K562 (cell line): ENCODE measurements around the gene ZNF562. TPM values are rescaled to one million over a fixed set of nuclear protein-coding genes. Genes with fewer than 3 reads are reported as not detected.

Source experiments
- DPF2 ChIP-seq: fragments of 450-650 bp; IDR thresholded peaks from 2 replicates; pipeline ENCODE4 v1.6.1; 2016
- FOXK2 ChIP-seq, 2 experiments: fragments of 450-650 bp; IDR thresholded peaks in 1 of 2; conservative IDR thresholded peaks in 1 of 2; 2 replicates each; pipeline ENCODE4 v1.6.1; 2016; ENCODE audit warnings: low read depth in 2 of 2, mild to moderate bottlenecking in 1 of 2
- HMGXB4 ChIP-seq: sonication (generic); formaldehyde crosslinking; IDR thresholded peaks from 2 replicates; pipeline ENCODE4 v1.8.1; 2023; ENCODE audit warnings: mild to moderate bottlenecking, missing genetic modification reagents
- MTA3 ChIP-seq: fragments of 450-650 bp; formaldehyde crosslinking; IDR thresholded peaks from 2 replicates; pipeline ENCODE4 v1.6.1; 2017; ENCODE audit warnings: mild to moderate bottlenecking, borderline replicate concordance
- NFIC ChIP-seq: fragments of 450-650 bp; IDR thresholded peaks from 2 replicates; pipeline ENCODE4 v1.6.1; 2017; ENCODE audit warnings: mild to moderate bottlenecking, inconsistent platforms
- PTBP1 ChIP-seq: fragments of 200-400 bp; formaldehyde crosslinking; IDR thresholded peaks from 2 replicates; pipeline ENCODE4 v1.6.1; 2017; ENCODE audit warnings: low read depth, low read length
- RNF2 ChIP-seq: sonication (generic); IDR thresholded peaks from 2 replicates; pipeline ENCODE4 v1.6.1; 2016
- SAP30 ChIP-seq: fragments of 200-600 bp; sonication (generic); IDR thresholded peaks from 2 replicates; pipeline ENCODE4 v1.6.1; 2012; ENCODE audit warnings: borderline replicate concordance, low read depth, mild to moderate bottlenecking, moderate library complexity, low read length, control low read depth, inconsistent platforms; ENCODE audit not compliant: insufficient read depth, poor library complexity, severe bottlenecking
- TBP ChIP-seq: optimal IDR thresholded peaks from 2 replicates; pipeline ENCODE3; 2011; ENCODE audit warnings: low read depth, low read length, improper control_type of control experiment
- TRIM28 ChIP-seq: fragments of 450-650 bp; IDR thresholded peaks from 2 replicates; pipeline ENCODE4 v1.6.1; 2017
- ZEB2 ChIP-seq: fragments of 450-650 bp; IDR thresholded peaks from 2 replicates; pipeline ENCODE4 v1.6.1; 2016
- polyA plus RNA-seq, 8 experiments: library from polyadenylated mRNA; depleted of rRNA in 4 of 8; stranded (reverse) in 5 of 8; unstranded in 3 of 8; fragments of >200 nt; fragmentation: Nextera tagmentation in 2 of 8; fragmentation: Illumina TruSeq in 1 of 8; extraction: Ambion mirVana in 2 of 8; extraction: Trizol in 1 of 8; gene quantifications; 2 replicates each; pipeline versions ENCODE4 v1.2.1 to v1.2.3, GENCODE V29; 2011 to 2014; ENCODE audit warnings: inconsistent platforms in 1 of 8, missing spikeins in 1 of 8
- total RNA-seq, 7 experiments: library from RNA; depleted of rRNA in 6 of 7; stranded (reverse); fragments of >200 nt in 6 of 7; fragmentation: Illumina TruSeq in 2 of 7; extraction: Trizol in 2 of 7; gene quantifications; 2 replicates each; pipeline versions ENCODE4 v1.2.1 to v1.2.3, GENCODE V29; 2011 to 2021; ENCODE audit warnings: low replicate concordance in 1 of 7
- TF ChIP-seq, protein P1 (sequence below): fragments of 450-650 bp; IDR thresholded peaks from 2 replicates; pipeline ENCODE4 v1.7.1; 2018; ENCODE audit warnings: mild to moderate bottlenecking, low read depth; ENCODE audit not compliant: partially characterized antibody
- TF ChIP-seq, protein P2 (sequence below): sonication (generic); formaldehyde crosslinking; IDR thresholded peaks from 2 replicates; pipeline ENCODE4 v1.8.0; 2022; ENCODE audit warnings: mild to moderate bottlenecking, missing genetic modification reagents
- TF ChIP-seq, protein P3 (sequence below): sonication (generic); formaldehyde crosslinking; IDR thresholded peaks from 2 replicates; pipeline ENCODE4 v1.9.0; 2022; ENCODE audit warnings: mild to moderate bottlenecking, missing genetic modification reagents
- TF ChIP-seq, protein P4 (sequence below): fragments of 450-650 bp; IDR thresholded peaks from 2 replicates; pipeline ENCODE4 v1.6.1; 2016; ENCODE audit warnings: mild to moderate bottlenecking
- TF ChIP-seq, protein P5 (sequence below), 2 experiments: IDR thresholded peaks; 2 replicates each; pipeline ENCODE4 v1.6.1; 2011; ENCODE audit warnings: borderline replicate concordance in 1 of 2, control low read depth in 1 of 2, low read depth in 1 of 2, low read length in 1 of 2, mild to moderate bottlenecking in 1 of 2, mixed read lengths in 1 of 2, moderate library complexity in 1 of 2; ENCODE audit not compliant: insufficient read depth in 1 of 2, insufficient read length in 1 of 2, poor library complexity in 1 of 2, severe bottlenecking in 1 of 2; ENCODE audit errors: extremely low read depth in 1 of 2

The ZNF562 gene
- total and polyA plus RNA-seq, 9 of the 15 experiments (the other 6 are each of a cell fraction or from before 2014, with no cell fraction given) = 11.8 to 46.9 (median 20.8) TPM

DNA sequence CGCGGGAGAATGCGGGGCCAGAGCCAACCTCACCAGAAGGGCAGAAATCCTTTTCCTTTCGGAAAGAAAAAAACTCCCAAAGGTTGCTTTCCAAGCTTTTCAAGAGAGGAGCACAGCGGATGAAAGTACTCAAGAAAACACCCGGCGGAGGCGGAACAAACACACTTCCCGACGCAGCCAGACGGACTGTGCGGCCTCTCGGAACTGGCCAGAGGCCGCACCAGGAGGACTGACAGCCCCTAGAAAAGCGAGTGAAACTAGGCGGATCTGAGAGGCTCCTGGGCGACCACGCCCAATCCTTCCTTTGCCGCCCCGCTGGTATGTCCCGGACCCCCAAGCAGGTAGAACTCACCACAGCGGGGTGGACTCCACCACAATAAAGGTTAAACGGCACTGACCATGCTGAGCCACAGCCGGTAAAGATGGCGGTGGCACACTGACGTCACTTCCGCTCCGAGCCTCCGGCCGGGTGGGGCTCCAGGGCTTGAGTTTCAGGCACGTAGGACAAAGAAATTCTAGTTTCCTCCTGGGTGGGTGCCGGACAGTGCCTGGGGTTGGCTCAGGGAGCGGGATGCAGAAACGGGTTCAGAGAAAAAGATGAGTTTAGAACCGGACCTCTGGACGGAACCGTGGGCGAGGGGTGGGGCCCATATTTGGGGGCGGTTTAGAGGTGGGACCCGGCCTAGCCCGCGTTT, at the start of gene ZNF562 (continued):
- TF ChIP-seq HMGXB4 (CRISPR knock-in tag) = 0 out of 2 replicates have a peak, but pooled peaks have one; percentile 22
- peak; percentile 60 for TF ChIP-seq TBP
- TF ChIP-seq, protein P1, sequence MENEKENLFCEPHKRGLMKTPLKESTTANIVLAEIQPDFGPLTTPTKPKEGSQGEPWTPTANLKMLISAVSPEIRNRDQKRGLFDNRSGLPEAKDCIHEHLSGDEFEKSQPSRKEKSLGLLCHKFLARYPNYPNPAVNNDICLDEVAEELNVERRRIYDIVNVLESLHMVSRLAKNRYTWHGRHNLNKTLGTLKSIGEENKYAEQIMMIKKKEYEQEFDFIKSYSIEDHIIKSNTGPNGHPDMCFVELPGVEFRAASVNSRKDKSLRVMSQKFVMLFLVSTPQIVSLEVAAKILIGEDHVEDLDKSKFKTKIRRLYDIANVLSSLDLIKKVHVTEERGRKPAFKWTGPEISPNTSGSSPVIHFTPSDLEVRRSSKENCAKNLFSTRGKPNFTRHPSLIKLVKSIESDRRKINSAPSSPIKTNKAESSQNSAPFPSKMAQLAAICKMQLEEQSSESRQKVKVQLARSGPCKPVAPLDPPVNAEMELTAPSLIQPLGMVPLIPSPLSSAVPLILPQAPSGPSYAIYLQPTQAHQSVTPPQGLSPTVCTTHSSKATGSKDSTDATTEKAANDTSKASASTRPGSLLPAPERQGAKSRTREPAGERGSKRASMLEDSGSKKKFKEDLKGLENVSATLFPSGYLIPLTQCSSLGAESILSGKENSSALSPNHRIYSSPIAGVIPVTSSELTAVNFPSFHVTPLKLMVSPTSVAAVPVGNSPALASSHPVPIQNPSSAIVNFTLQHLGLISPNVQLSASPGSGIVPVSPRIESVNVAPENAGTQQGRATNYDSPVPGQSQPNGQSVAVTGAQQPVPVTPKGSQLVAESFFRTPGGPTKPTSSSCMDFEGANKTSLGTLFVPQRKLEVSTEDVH = peak; percentile 80
- TF ChIP-seq, protein P2, sequence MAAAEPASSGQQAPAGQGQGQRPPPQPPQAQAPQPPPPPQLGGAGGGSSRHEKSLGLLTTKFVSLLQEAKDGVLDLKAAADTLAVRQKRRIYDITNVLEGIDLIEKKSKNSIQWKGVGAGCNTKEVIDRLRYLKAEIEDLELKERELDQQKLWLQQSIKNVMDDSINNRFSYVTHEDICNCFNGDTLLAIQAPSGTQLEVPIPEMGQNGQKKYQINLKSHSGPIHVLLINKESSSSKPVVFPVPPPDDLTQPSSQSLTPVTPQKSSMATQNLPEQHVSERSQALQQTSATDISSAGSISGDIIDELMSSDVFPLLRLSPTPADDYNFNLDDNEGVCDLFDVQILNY (CRISPR knock-in tag) = peak; percentile 34; the same call in 1 of the 2 replicates
- peak; percentile 85 for TF ChIP-seq SAP30
- TF ChIP-seq FOXK2 (conservative IDR thresholded peaks at IDR 0.05 in 1 of 2, IDR thresholded peaks at IDR 0.05 in 1 of 2; ENCODE audit: low read depth in 2 of 2) = peak in 1 of 2 experiments; percentile 58; a peak in 3 of 4 replicates
- peak; percentile 92 for TF ChIP-seq ZEB2
- TF ChIP-seq PTBP1 = no peak
- peak; percentile 55 for TF ChIP-seq DPF2
- TF ChIP-seq, protein P3, sequence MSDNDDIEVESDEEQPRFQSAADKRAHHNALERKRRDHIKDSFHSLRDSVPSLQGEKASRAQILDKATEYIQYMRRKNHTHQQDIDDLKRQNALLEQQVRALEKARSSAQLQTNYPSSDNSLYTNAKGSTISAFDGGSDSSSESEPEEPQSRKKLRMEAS = peak; percentile 40
- peak; percentile 66; the same call in 1 of the 2 replicates for TF ChIP-seq MTA3
- peak; percentile 24; the same call in 1 of the 2 replicates for TF ChIP-seq NFIC
- TF ChIP-seq RNF2 = 0 out of 2 replicates have a peak, but pooled peaks have one; percentile 23
- TF ChIP-seq, protein P4, sequence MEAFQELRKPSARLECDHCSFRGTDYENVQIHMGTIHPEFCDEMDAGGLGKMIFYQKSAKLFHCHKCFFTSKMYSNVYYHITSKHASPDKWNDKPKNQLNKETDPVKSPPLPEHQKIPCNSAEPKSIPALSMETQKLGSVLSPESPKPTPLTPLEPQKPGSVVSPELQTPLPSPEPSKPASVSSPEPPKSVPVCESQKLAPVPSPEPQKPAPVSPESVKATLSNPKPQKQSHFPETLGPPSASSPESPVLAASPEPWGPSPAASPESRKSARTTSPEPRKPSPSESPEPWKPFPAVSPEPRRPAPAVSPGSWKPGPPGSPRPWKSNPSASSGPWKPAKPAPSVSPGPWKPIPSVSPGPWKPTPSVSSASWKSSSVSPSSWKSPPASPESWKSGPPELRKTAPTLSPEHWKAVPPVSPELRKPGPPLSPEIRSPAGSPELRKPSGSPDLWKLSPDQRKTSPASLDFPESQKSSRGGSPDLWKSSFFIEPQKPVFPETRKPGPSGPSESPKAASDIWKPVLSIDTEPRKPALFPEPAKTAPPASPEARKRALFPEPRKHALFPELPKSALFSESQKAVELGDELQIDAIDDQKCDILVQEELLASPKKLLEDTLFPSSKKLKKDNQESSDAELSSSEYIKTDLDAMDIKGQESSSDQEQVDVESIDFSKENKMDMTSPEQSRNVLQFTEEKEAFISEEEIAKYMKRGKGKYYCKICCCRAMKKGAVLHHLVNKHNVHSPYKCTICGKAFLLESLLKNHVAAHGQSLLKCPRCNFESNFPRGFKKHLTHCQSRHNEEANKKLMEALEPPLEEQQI = no peak
- no peak for TF ChIP-seq TRIM28
- TF ChIP-seq, protein P5, sequence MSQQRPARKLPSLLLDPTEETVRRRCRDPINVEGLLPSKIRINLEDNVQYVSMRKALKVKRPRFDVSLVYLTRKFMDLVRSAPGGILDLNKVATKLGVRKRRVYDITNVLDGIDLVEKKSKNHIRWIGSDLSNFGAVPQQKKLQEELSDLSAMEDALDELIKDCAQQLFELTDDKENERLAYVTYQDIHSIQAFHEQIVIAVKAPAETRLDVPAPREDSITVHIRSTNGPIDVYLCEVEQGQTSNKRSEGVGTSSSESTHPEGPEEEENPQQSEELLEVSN (IDR thresholded peaks at IDR 0.05; ENCODE audit: borderline replicate concordance in 1 of 2, extremely low read depth in 1 of 2, insufficient read depth in 1 of 2, insufficient read length in 1 of 2, low read depth in 1 of 2, low read length in 1 of 2, poor library complexity in 1 of 2, severe bottlenecking in 1 of 2) = peak; percentile 38 to 50
